HG02840 (cell line): ENCODE measurements around the gene ADGRF4.

Source experiments
- ATAC-seq: cut with Tn5 transposase; IDR thresholded peaks from one replicate; pipeline ENCODE4 v1.9.1; 2021; ENCODE audit warnings: mild to moderate bottlenecking, moderate library complexity, moderate number of reproducible peaks; ENCODE audit not compliant: unreplicated experiment, low FRiP score

ADGRF4 gene

GRCh38 chr6:47681201-47681990 is 17.0 kb upstream of the ADGRF4 start:
- no peak for ATAC-seq

- no peak for ATAC-seq
Observed at GRCh38 chr6:47686411-47686810, 12.0 kb upstream of the ADGRF4 start.

GRCh38 chr6:47687432-47687831 is 10.9 kb upstream of the ADGRF4 start:
- no peak for ATAC-seq

- ATAC-seq = no peak
Observed at GRCh38 chr6:47690214-47690613, 8.2 kb upstream of the ADGRF4 start.

GRCh38 chr6:47690791-47691190 is 7.6 kb upstream of the ADGRF4 start:
- no peak for ATAC-seq

GRCh38 chr6:47697925-47698324 is 455 bp upstream of the ADGRF4 start:
- ATAC-seq = no peak

GRCh38 chr6:47700053-47700452 is 1.7 kb downstream of the ADGRF4 start:
- ATAC-seq = no peak

GRCh38 chr6:47700596-47700995 is 2.2 kb downstream of the ADGRF4 start:
- ATAC-seq = no peak

- peak; percentile 85 for ATAC-seq
Observed at GRCh38 chr6:47701363-47701762, 3.0 kb downstream of the ADGRF4 start.

- no peak for ATAC-seq
Observed at GRCh38 chr6:47709160-47709559, 10.8 kb downstream of the ADGRF4 start.

- ATAC-seq = no peak
Observed at GRCh38 chr6:47710295-47710694, 11.9 kb downstream of the ADGRF4 start.

GRCh38 chr6:47713200-47713599 is 14.8 kb downstream of the ADGRF4 start:
- ATAC-seq = no peak

GRCh38 chr6:47714802-47715201 is 16.4 kb downstream of the ADGRF4 start:
- no peak for ATAC-seq

GRCh38 chr6:47715782-47716181 is 17.4 kb downstream of the ADGRF4 start:
- no peak for ATAC-seq

GRCh38 chr6:47716207-47716606 is 17.8 kb downstream of the ADGRF4 start:
- ATAC-seq = no peak

- ATAC-seq = no peak
Observed at GRCh38 chr6:47718571-47718970, 20.2 kb downstream of the ADGRF4 start.

GRCh38 chr6:47721189-47721588 is 22.8 kb downstream of the ADGRF4 start:
- no peak for ATAC-seq

GRCh38 chr6:47722194-47722593 is 23.8 kb downstream of the ADGRF4 start:
- no peak for ATAC-seq

GRCh38 chr6:47724300-47724699 is 25.9 kb downstream of the ADGRF4 start:
- ATAC-seq = no peak

- no peak for ATAC-seq
Observed at GRCh38 chr6:47727391-47727790, 29.0 kb downstream of the ADGRF4 start.

GRCh38 chr6:47729019-47729418 is 30.6 kb downstream of the ADGRF4 start:
- ATAC-seq = no peak

- no peak for ATAC-seq
Observed at GRCh38 chr6:47729457-47729856, 31.1 kb downstream of the ADGRF4 start.
